ENCODE results near the gene SEMA3G. TPM values are rescaled to one million over a fixed set of nuclear protein-coding genes. Genes with fewer than 3 reads are reported as not detected.

SEMA3G gene
- total RNA-seq, 2 experiments from 2014 or later: 0.19 TPM; not detected in 1

GRCh38 chr3:52403271-52403841, 41.5 kb downstream of the SEMA3G start:
- no peak for DNase-seq
- H3K4me1 Mint-ChIP-seq: peaks cover 9% of the 10 kb centered on the region
- no peak overlapping the region for H3K4me3 Mint-ChIP-seq
- H3K36me3 Mint-ChIP-seq: peaks cover 9% of the 10 kb centered on the region
- no peaks in the 10 kb centered on the region for H3K27me3 Mint-ChIP-seq
- H3K9me3 Mint-ChIP-seq: no peaks in the 10 kb centered on the region
- H3K27ac Mint-ChIP-seq: no peak overlapping the region

- Mint-ChIP-seq H3K27ac (no peak overlapping the region), H3K4me1 (peaks cover 3% of the 10 kb centered on the region), H3K9me3 (no peaks in the 10 kb centered on the region), H3K4me3 (no peak overlapping the region), H3K27me3 (no peaks in the 10 kb centered on the region), H3K36me3 (peaks cover 7% of the 10 kb centered on the region)
- DNase-seq: no peak
These were observed 42.1 kb downstream of the SEMA3G start for GRCh38 chr3:52402706-52403270.

- no peak overlapping the region for H3K27ac Mint-ChIP-seq
- no peak overlapping the region for H3K4me3 Mint-ChIP-seq
- H3K36me3 Mint-ChIP-seq: peaks cover 7% of the 10 kb centered on the region
- no peaks in the 10 kb centered on the region for H3K27me3 Mint-ChIP-seq
- no peak for DNase-seq
- H3K4me1 Mint-ChIP-seq: peaks cover 3% of the 10 kb centered on the region
- H3K9me3 Mint-ChIP-seq: no peaks in the 10 kb centered on the region
These were observed 42.8 kb downstream of the SEMA3G start for GRCh38 chr3:52402101-52402521.

- Mint-ChIP-seq H3K27ac (no peak overlapping the region), H3K4me3 (no peak overlapping the region), H3K36me3 (peaks cover 4% of the 10 kb centered on the region), H3K9me3 (no peaks in the 10 kb centered on the region), H3K4me1 (no peaks in the 10 kb centered on the region), H3K27me3 (no peaks in the 10 kb centered on the region)
- DNase-seq: no peak
These were observed 43.4 kb downstream of the SEMA3G start for GRCh38 chr3:52401551-52401950.

- Mint-ChIP-seq H3K9me3 (no peaks in the 10 kb centered on the region), H3K27me3 (no peaks in the 10 kb centered on the region), H3K4me3 (no peak overlapping the region), H3K27ac (no peak overlapping the region), H3K4me1 (no peaks in the 10 kb centered on the region), H3K36me3 (peaks cover 3% of the 10 kb centered on the region)
- DNase-seq: no peak
These were observed 43.9 kb downstream of the SEMA3G start for GRCh38 chr3:52401021-52401420.

GRCh38 chr3:52400275-52400793, 44.6 kb downstream of the SEMA3G start:
- Mint-ChIP-seq H3K9me3 (no peaks in the 10 kb centered on the region), H3K27ac (no peak overlapping the region), H3K4me1 (no peaks in the 10 kb centered on the region), H3K27me3 (no peaks in the 10 kb centered on the region), H3K4me3 (no peak overlapping the region), H3K36me3 (peaks cover 3% of the 10 kb centered on the region)
- no peak for DNase-seq

- H3K36me3 Mint-ChIP-seq: peaks cover 3% of the 10 kb centered on the region
- no peak overlapping the region for H3K27ac Mint-ChIP-seq
- DNase-seq: no peak
- no peaks in the 10 kb centered on the region for H3K4me1 Mint-ChIP-seq
- no peaks in the 10 kb centered on the region for H3K27me3 Mint-ChIP-seq
- H3K9me3 Mint-ChIP-seq: no peaks in the 10 kb centered on the region
- no peak overlapping the region for H3K4me3 Mint-ChIP-seq
These were observed 45.3 kb downstream of the SEMA3G start for GRCh38 chr3:52399593-52399992.

- no peak overlapping the region for H3K4me3 Mint-ChIP-seq
- no peaks in the 10 kb centered on the region for H3K27me3 Mint-ChIP-seq
These were observed 45.8 kb downstream of the SEMA3G start for GRCh38 chr3:52399131-52399530.

GRCh38 chr3:52398670-52399081, 46.2 kb downstream of the SEMA3G start:
- H3K9me3 Mint-ChIP-seq: no peaks in the 10 kb centered on the region
- H3K27me3 Mint-ChIP-seq: no peaks in the 10 kb centered on the region
- H3K36me3 Mint-ChIP-seq: no peaks in the 10 kb centered on the region
- no peak overlapping the region for H3K27ac Mint-ChIP-seq
- H3K4me3 Mint-ChIP-seq: no peak overlapping the region
- H3K4me1 Mint-ChIP-seq: no peaks in the 10 kb centered on the region
- DNase-seq: no peak

More at GRCh38 chr3:52399131-52399530, 45.8 kb downstream of the SEMA3G start:
- Mint-ChIP-seq H3K9me3 (no peaks in the 10 kb centered on the region), H3K36me3 (peaks cover 3% of the 10 kb centered on the region), H3K27ac (no peak overlapping the region), H3K4me1 (no peaks in the 10 kb centered on the region)
- DNase-seq: no peak

GRCh38 chr3:52397676-52398399, 47.1 kb downstream of the SEMA3G start:
- no peak for DNase-seq
- H3K4me3 Mint-ChIP-seq: no peak overlapping the region
- H3K27ac Mint-ChIP-seq: no peak overlapping the region
- no peaks in the 10 kb centered on the region for H3K4me1 Mint-ChIP-seq
- no peaks in the 10 kb centered on the region for H3K9me3 Mint-ChIP-seq
- H3K27me3 Mint-ChIP-seq: no peaks in the 10 kb centered on the region
- H3K36me3 Mint-ChIP-seq: peaks cover 5% of the 10 kb centered on the region

- no peak for DNase-seq
- no peaks in the 10 kb centered on the region for H3K27me3 Mint-ChIP-seq
- H3K27ac Mint-ChIP-seq: no peak overlapping the region
- no peaks in the 10 kb centered on the region for H3K4me1 Mint-ChIP-seq
- H3K36me3 Mint-ChIP-seq: peaks cover 6% of the 10 kb centered on the region
- no peak overlapping the region for H3K4me3 Mint-ChIP-seq
- no peaks in the 10 kb centered on the region for H3K9me3 Mint-ChIP-seq
These were observed 47.9 kb downstream of the SEMA3G start for GRCh38 chr3:52396907-52397591.

GRCh38 chr3:52396011-52396906, 48.6 kb downstream of the SEMA3G start:
- no peak for DNase-seq
- Mint-ChIP-seq H3K36me3 (peaks cover 9% of the 10 kb centered on the region), H3K27ac (no peak overlapping the region), H3K4me1 (no peaks in the 10 kb centered on the region), H3K4me3 (no peak overlapping the region), H3K9me3 (no peaks in the 10 kb centered on the region), H3K27me3 (no peaks in the 10 kb centered on the region)

- Mint-ChIP-seq H3K36me3 (peaks cover 9% of the 10 kb centered on the region), H3K4me3 (no peak overlapping the region), H3K9me3 (no peaks in the 10 kb centered on the region), H3K27ac (no peak overlapping the region), H3K27me3 (no peaks in the 10 kb centered on the region), H3K4me1 (no peaks in the 10 kb centered on the region)
- no peak for DNase-seq
These were observed 49.4 kb downstream of the SEMA3G start for GRCh38 chr3:52395503-52395865.

- peaks cover 11% of the 10 kb centered on the region for H3K36me3 Mint-ChIP-seq
- no peaks in the 10 kb centered on the region for H3K4me1 Mint-ChIP-seq
- H3K27ac Mint-ChIP-seq: no peak overlapping the region
- no peaks in the 10 kb centered on the region for H3K9me3 Mint-ChIP-seq
- H3K4me3 Mint-ChIP-seq: no peak overlapping the region
- DNase-seq: no peak
- no peaks in the 10 kb centered on the region for H3K27me3 Mint-ChIP-seq
These were observed 50.0 kb downstream of the SEMA3G start for GRCh38 chr3:52394751-52395502.
